Heart left ventricle (tissue), 16 donors: ENCODE data around the gene CRB1. TPM values are rescaled to one million over a fixed set of nuclear protein-coding genes. Genes with fewer than 3 reads are reported as not detected.

Experiments used
- ATAC-seq, 4 donors: fragments of 200-7000 bp; cut with Tn5 transposase; one replicate each; pipeline ENCODE4 v1.9.1; 2020 to 2022; ENCODE audit warnings: moderate library complexity in 4 of 4, mild to moderate bottlenecking in 3 of 4, moderate number of reproducible peaks in 1 of 4
- DNase-seq, 5 donors: peaks; one replicate each; pipeline ENCODE4 v3.0.0-alpha.2; 2020
- H3K27ac ChIP-seq, 12 donors: fragments of 200-600 bp; sonication (generic) in 4 of 12; one replicate each; pipeline versions ENCODE4 v1.5.0 to v1.8.0; 2016 to 2022; ENCODE audit warnings: mild to moderate bottlenecking in 2 of 12
- H3K27me3 ChIP-seq, 9 donors: fragments of 200-600 bp; sonication (generic) in 2 of 9; one replicate each; pipeline versions ENCODE4 v1.5.1 to v1.8.0; 2016 to 2022; ENCODE audit warnings: mild to moderate bottlenecking in 3 of 9
- H3K36me3 ChIP-seq, 9 donors: fragments of 200-600 bp; sonication (generic) in 2 of 9; one replicate each; pipeline versions ENCODE4 v1.5.0 to v1.8.0; 2018 to 2022; ENCODE audit warnings: mild to moderate bottlenecking in 2 of 9
- H3K4me1 ChIP-seq, 12 donors: fragments of 200-600 bp; sonication (generic) in 4 of 12; one replicate each; pipeline versions ENCODE4 v1.5.0 to v1.8.0; 2016 to 2022; ENCODE audit warnings: mild to moderate bottlenecking in 3 of 12
- H3K4me3 ChIP-seq, 12 donors: fragments of 200-600 bp; sonication (generic) in 4 of 12; one replicate each; pipeline versions ENCODE4 v1.5.0 to v1.8.0; 2017 to 2022; ENCODE audit warnings: mild to moderate bottlenecking in 9 of 12, moderate library complexity in 4 of 12
- H3K9me3 ChIP-seq, 12 donors: fragments of 200-600 bp; sonication (generic) in 4 of 12; one replicate each; pipeline versions ENCODE4 v1.5.0 to v1.8.0; 2016 to 2022; ENCODE audit warnings: mild to moderate bottlenecking in 1 of 12
- POLR2A ChIP-seq, 2 donors: fragments of 450-650 bp; IDR thresholded peaks; one replicate each; pipeline ENCODE4 v1.6.1; 2017; ENCODE audit warnings: antibody characterized with exemption in 2 of 2, mild to moderate bottlenecking in 2 of 2, moderate library complexity in 2 of 2
- WGBS, 4 donors: extraction: QIAGEN DNeasy Blood & Tissue Kit in 2 of 4; methylation state at CpG; one replicate each; pipeline versions ENCODE4 v1.1.5 to v1.1.7; 2013 to 2018; 5-methylcytosine and 5-hydroxymethylcytosine counted together
- intact Hi-C, 10 donors: fragments of 100-400 bp; cut with DNase I; formaldehyde crosslinking; loops; one replicate each; pipeline versions ENCODE4 v1.11.1 to v1.14.2; 2022
- polyA plus RNA-seq, 2 donors: library from polyadenylated mRNA; stranded (reverse); fragments of 200-250 nt; gene quantifications; one replicate each; pipeline ENCODE4 v1.2.3, GENCODE V29; 2013
- total RNA-seq, 9 donors: library from RNA; depleted of rRNA in 2 of 9; stranded (reverse); fragments of >200 nt in 2 of 9; fragmentation: NEBNext Ultra II Directional in 3 of 9; extraction: Animal tissue kit (Norgen Biotek cat#: 25700) in 3 of 9; gene quantifications; one replicate each; pipeline versions ENCODE4 v1.1.0 to v1.2.4, GENCODE V29; 2016 to 2023
- TF ChIP-seq, protein P1 (sequence below), 12 donors: fragments of 200-600 bp; sonication (generic) in 4 of 12; IDR thresholded peaks; one replicate each; pipeline versions ENCODE4 v1.5.0 to v1.8.0; 2018 to 2022; ENCODE audit warnings: antibody characterized with exemption in 12 of 12, mild to moderate bottlenecking in 5 of 12
- donor health status: ischemic (EF 13 %, LVEDD 7.1; RV severe dilation, severe dysfunction).
- donor health status: healthy with polysubstance abuse.
- donor health status: DM: no; HTN: yes; CAD: no.
- donor health status: DM: no; HTN: no; CAD: no.
- donor health status: ischemic (EF 25% LVEDD 6.9; RV normal size, moderate dysfunction).
- donor health status: ischemic (EF 25% LVEDD 5.7; RV mildly dilated, moderate dysfunction).
- donor health status: healthy.
- donor health status: DM: yes; HTN: yes; CAD: no.
- donor health status: ischemic (EF 35%, LVEDD 5.7; RV mildly dilated, moderate dysfunction).
- donor health status: nonischemic (EF 11% LVEDD 7.7; RV severe dilation, severe dysfunction).
- donor health status: DM: yes; HTN: yes; CAD: no.
- donor health status: PGD.
- donor health status: ischemic (EF 29% LVEDD 5.4; RV normal size, mild dysfunction).
- donor health status: nonischemic (EF 23%, LVEDD 6.1; RV moderate dilation, normal function).

CRB1 gene
- total and polyA plus RNA-seq, 11 donors: 0.06 to 0.56 (median 0.29) TPM; not detected in 2

DNA sequence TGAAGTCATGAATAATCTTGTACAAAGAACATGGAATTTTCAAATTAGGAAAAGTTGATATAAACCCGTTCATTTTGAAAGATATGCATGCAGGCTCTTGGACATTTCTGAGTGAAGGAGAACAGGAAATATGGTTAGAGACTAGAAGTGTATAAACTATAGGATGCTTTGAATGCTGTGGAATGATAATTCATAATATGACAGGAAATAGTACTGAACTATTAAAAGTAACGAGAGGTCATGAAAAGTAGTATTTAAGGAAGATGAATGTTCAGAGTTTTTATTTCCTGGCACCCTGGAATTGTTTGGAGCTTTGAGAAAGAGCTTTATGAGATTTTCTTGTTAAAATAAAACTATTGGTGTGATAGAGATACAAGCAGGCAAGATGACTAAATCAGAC, 18.7 kb upstream of the CRB1 start:
- peaks cover 0 to under 1% (median 0%) of the 10 kb centered on the region in 12 donors for H3K9me3 ChIP-seq
- TF ChIP-seq, protein P1, sequence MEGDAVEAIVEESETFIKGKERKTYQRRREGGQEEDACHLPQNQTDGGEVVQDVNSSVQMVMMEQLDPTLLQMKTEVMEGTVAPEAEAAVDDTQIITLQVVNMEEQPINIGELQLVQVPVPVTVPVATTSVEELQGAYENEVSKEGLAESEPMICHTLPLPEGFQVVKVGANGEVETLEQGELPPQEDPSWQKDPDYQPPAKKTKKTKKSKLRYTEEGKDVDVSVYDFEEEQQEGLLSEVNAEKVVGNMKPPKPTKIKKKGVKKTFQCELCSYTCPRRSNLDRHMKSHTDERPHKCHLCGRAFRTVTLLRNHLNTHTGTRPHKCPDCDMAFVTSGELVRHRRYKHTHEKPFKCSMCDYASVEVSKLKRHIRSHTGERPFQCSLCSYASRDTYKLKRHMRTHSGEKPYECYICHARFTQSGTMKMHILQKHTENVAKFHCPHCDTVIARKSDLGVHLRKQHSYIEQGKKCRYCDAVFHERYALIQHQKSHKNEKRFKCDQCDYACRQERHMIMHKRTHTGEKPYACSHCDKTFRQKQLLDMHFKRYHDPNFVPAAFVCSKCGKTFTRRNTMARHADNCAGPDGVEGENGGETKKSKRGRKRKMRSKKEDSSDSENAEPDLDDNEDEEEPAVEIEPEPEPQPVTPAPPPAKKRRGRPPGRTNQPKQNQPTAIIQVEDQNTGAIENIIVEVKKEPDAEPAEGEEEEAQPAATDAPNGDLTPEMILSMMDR (IDR thresholded peaks at IDR 0.05): no peak
- no peak for TF ChIP-seq POLR2A (IDR thresholded peaks at IDR 0.05)
- no peak overlapping the region for H3K4me3 ChIP-seq
- no peak for DNase-seq
- no peaks in the 10 kb centered on the region for H3K27me3 ChIP-seq
- no peaks in the 10 kb centered on the region for H3K36me3 ChIP-seq
- ATAC-seq: no peak
- no peaks in the 10 kb centered on the region for H3K4me1 ChIP-seq
- intact Hi-C loops: loop anchor here in 1 of 10 donors (10.0 kb wide), 1 partner anchor 45 kb away; no protein-coding TSS in a partner anchor
- H3K27ac ChIP-seq: no peak overlapping the region
- WGBS, 4 donors: 42 to 53% (median 46%) methylated on average over 2 of the region's 2 CpGs

DNA sequence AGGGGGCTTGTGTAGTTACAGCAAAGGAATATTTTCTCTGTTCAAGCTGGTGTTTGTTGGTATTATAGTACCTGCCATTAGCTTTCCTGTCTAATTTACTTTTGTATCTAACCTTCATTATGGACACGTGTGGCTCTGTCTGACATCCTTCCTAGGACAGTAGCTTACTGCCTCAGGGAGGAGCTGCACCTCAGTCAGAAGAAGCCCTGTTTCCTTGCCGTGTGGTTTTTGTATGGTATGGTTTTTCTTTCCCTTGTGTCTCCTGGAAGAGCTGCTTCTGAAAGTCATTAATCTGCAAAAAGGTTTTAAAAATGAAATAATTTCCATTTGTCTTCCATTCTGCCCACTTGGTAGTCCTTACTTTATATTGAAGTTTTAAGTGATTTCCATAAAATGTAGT, 17.4 kb upstream of the CRB1 start:
- no peak for ATAC-seq
- TF ChIP-seq POLR2A (IDR thresholded peaks at IDR 0.05): no peak
- TF ChIP-seq, protein P1 (IDR thresholded peaks at IDR 0.05): no peak
- Histone ChIP-seq H3K9me3 (no peaks in the 10 kb centered on the region), H3K4me3 (no peak overlapping the region), H3K27me3 (no peaks in the 10 kb centered on the region), H3K27ac (no peak overlapping the region), H3K36me3 (no peaks in the 10 kb centered on the region), H3K4me1 (no peaks in the 10 kb centered on the region)
- WGBS, 4 donors: 53 to 67% (median 60%) methylated on average over 2 of the region's 2 CpGs
- DNase-seq: no peak
- intact Hi-C loops: no loop called here

DNA sequence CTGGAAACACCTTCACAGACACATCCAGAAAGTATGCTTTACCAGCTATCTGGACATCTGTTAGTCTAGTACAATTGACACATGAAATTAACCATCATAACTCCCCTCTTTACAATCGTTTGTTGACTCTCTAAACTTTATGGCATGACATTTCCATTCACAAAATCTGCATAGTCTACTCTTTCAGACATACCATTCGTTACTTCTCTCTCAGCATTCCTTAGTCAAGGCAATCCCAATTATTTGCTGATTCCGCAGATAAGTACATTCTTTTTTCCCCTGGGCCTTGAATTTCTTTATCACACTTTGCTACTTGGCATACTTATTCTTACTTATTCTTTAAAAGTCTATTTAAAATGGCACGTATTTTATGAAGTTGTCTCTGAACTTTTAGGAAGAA, 15.1 kb upstream of the CRB1 start:
- Histone ChIP-seq H3K9me3 (no peaks in the 10 kb centered on the region), H3K27me3 (no peaks in the 10 kb centered on the region), H3K4me1 (no peaks in the 10 kb centered on the region), H3K27ac (no peak overlapping the region), H3K4me3 (no peak overlapping the region), H3K36me3 (no peaks in the 10 kb centered on the region)
- DNase-seq (no peak), ATAC-seq (no peak)
- WGBS, 4 donors: 72 to 80% (median 77%) methylated on average over 4 of the region's 4 CpGs
- TF ChIP-seq POLR2A (IDR thresholded peaks at IDR 0.05): no peak
- TF ChIP-seq, protein P1 (IDR thresholded peaks at IDR 0.05): no peak
- intact Hi-C loops: no loop called here

DNA sequence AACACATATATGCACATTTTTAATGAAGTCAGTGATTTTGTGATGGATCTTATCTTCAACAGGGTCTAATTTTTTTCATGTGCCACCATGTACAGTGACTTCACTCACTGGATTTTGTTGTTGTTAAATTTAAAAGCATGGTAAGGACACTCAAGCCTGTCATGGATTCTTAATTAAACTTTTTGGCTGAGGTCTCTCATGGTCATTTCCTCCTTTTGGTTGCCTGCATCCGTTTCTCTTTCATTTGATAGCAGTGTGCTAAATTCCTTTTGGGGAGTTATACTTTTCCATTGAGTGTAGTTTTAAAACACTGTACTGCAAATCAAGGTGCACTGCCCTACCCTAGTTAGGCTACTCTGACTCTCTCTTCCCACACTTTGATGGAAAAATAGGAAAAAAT, 13.2 kb upstream of the CRB1 start:
- 28 to 52% (median 39%) methylated on average over 1 of the region's 1 CpG for WGBS, 4 donors
- Histone ChIP-seq H3K27ac (no peak overlapping the region), H3K4me1 (no peaks in the 10 kb centered on the region), H3K9me3 (no peaks in the 10 kb centered on the region), H3K27me3 (no peaks in the 10 kb centered on the region), H3K36me3 (no peaks in the 10 kb centered on the region), H3K4me3 (no peak overlapping the region)
- intact Hi-C loops: no loop called here
- ATAC-seq: no peak
- TF ChIP-seq, protein P1 (IDR thresholded peaks at IDR 0.05): no peak
- TF ChIP-seq POLR2A (IDR thresholded peaks at IDR 0.05): no peak
- no peak for DNase-seq
